Endothelial cell of umbilical vein (primary cell): ENCODE data around the gene NUDT4B.
"Not testable (repeated sequence)": the region's sequence is repeated elsewhere in the genome, so short reads cannot be mapped to it uniquely, and the experiment has no call there.

Experiments
- EZH2 ChIP-seq: IDR thresholded peaks from 2 replicates; pipeline ENCODE4 v1.6.1; 2012; ENCODE audit warnings: borderline replicate concordance, low read depth, mild to moderate bottlenecking, moderate library complexity, low read length, inconsistent platforms; ENCODE audit not compliant: severe bottlenecking
- FOS ChIP-seq: IDR thresholded peaks from 2 replicates; pipeline ENCODE4 v1.6.1; 2011; ENCODE audit warnings: mild to moderate bottlenecking, low read length, moderate library complexity, borderline replicate concordance; ENCODE audit not compliant: insufficient read depth
- GATA2 ChIP-seq: IDR thresholded peaks from 2 replicates; pipeline ENCODE4 v1.7.0; 2011; ENCODE audit warnings: low read depth, mild to moderate bottlenecking, moderate library complexity, mixed read lengths, low read length; ENCODE audit not compliant: insufficient read length, insufficient read depth
- JUN ChIP-seq: IDR thresholded peaks from 2 replicates; pipeline ENCODE4 v1.6.1; 2011; ENCODE audit warnings: borderline replicate concordance, low read depth; ENCODE audit not compliant: insufficient read length, insufficient read depth
- MYC ChIP-seq: IDR thresholded peaks from one replicate; pipeline ENCODE4 v1.6.1; 2011; ENCODE audit warnings: mild to moderate bottlenecking, low read depth, low read length
- POLR2A ChIP-seq: IDR thresholded peaks from 2 replicates; pipeline ENCODE4 v1.6.1; 2012; ENCODE audit warnings: low read depth, mild to moderate bottlenecking, control low read depth, low read length
- POLR2AphosphoS5 ChIP-seq: IDR thresholded peaks from 2 replicates; pipeline ENCODE4 v1.6.1; 2012; ENCODE audit warnings: low read depth, mild to moderate bottlenecking, control low read depth, low read length, moderate library complexity; ENCODE audit not compliant: insufficient read depth
- TF ChIP-seq, protein P1 (sequence below), 2 donors: IDR thresholded peaks; 1 replicate in 1 of 2; 2 replicates in 1 of 2; pipeline ENCODE4 v1.5.1; 2011; ENCODE audit warnings: low read length in 2 of 2, mild to moderate bottlenecking in 2 of 2, moderate library complexity in 2 of 2, control low read depth in 1 of 2, inconsistent platforms in 1 of 2, low read depth in 1 of 2; ENCODE audit not compliant: insufficient read depth in 1 of 2; ENCODE audit errors: extremely low read depth in 1 of 2
- TF ChIP-seq, protein P2 (sequence below): IDR thresholded peaks from 2 replicates; pipeline ENCODE4 v1.6.1; 2011; ENCODE audit not compliant: insufficient read depth, insufficient read length

GRCh38 chr1:148715518-148715917, 33.1 kb upstream of the NUDT4B start:
- TF ChIP-seq, protein P1, sequence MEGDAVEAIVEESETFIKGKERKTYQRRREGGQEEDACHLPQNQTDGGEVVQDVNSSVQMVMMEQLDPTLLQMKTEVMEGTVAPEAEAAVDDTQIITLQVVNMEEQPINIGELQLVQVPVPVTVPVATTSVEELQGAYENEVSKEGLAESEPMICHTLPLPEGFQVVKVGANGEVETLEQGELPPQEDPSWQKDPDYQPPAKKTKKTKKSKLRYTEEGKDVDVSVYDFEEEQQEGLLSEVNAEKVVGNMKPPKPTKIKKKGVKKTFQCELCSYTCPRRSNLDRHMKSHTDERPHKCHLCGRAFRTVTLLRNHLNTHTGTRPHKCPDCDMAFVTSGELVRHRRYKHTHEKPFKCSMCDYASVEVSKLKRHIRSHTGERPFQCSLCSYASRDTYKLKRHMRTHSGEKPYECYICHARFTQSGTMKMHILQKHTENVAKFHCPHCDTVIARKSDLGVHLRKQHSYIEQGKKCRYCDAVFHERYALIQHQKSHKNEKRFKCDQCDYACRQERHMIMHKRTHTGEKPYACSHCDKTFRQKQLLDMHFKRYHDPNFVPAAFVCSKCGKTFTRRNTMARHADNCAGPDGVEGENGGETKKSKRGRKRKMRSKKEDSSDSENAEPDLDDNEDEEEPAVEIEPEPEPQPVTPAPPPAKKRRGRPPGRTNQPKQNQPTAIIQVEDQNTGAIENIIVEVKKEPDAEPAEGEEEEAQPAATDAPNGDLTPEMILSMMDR (IDR thresholded peaks at IDR 0.05; ENCODE audit: extremely low read depth in 1 of 2, insufficient read depth in 1 of 2, low read depth in 1 of 2, low read length in 2 of 2): not testable (repeated sequence)
- TF ChIP-seq POLR2A, JUN, POLR2AphosphoS5, MYC, EZH2, GATA2, FOS: not testable (repeated sequence)
- TF ChIP-seq, protein P2, sequence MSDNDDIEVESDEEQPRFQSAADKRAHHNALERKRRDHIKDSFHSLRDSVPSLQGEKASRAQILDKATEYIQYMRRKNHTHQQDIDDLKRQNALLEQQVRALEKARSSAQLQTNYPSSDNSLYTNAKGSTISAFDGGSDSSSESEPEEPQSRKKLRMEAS: not testable (repeated sequence)
